GM12878 (cell line): ENCODE measurements around the gene SIK1.
"Not testable (repeated sequence)": the region's sequence is repeated elsewhere in the genome, so short reads cannot be mapped to it uniquely, and the experiment has no call there.

Experiments
- EGR1 ChIP-seq, 2 experiments: IDR thresholded peaks; 1 replicate in 1 of 2; 2 replicates in 1 of 2; pipeline ENCODE4 v1.6.1; 2011 to 2012; ENCODE audit warnings: low read depth in 2 of 2, low read length in 2 of 2, borderline replicate concordance in 1 of 2, mild to moderate bottlenecking in 1 of 2, moderate library complexity in 1 of 2
- EZH2 ChIP-seq: IDR thresholded peaks from 2 replicates; pipeline ENCODE4 v1.6.1; 2012; ENCODE audit warnings: low read depth, mild to moderate bottlenecking, control low read depth, inconsistent platforms, low read length, borderline replicate concordance; ENCODE audit not compliant: control insufficient read depth
- GABPA ChIP-seq: IDR thresholded peaks from 2 replicates; pipeline ENCODE4 v1.6.1; 2014; ENCODE audit warnings: antibody characterized with exemption, low read depth, mild to moderate bottlenecking, inconsistent platforms
- POLR2AphosphoS2 ChIP-seq: IDR thresholded peaks from 2 replicates; pipeline ENCODE4 v1.6.1; 2011; ENCODE audit warnings: low read depth, mild to moderate bottlenecking, low read length, improper control_type of control experiment, moderate library complexity
- SMARCA5 ChIP-seq: fragments of 450-650 bp; IDR thresholded peaks from 2 replicates; pipeline ENCODE4 v1.6.1; 2017; ENCODE audit warnings: mild to moderate bottlenecking
- TF ChIP-seq, protein P1 (sequence below), 3 experiments: IDR thresholded peaks in 2 of 3; conservative IDR thresholded peaks in 1 of 3; 2 replicates each; pipeline ENCODE4 v1.5.1; 2011; ENCODE audit warnings: low read depth in 3 of 3, low read length in 3 of 3, mild to moderate bottlenecking in 3 of 3, control low read depth in 2 of 3, moderate library complexity in 2 of 3, inconsistent platforms in 1 of 3, mixed read lengths in 1 of 3; ENCODE audit not compliant: control insufficient read depth in 2 of 3, insufficient read depth in 1 of 3; ENCODE audit errors: extremely low read depth in 1 of 3

DNA sequence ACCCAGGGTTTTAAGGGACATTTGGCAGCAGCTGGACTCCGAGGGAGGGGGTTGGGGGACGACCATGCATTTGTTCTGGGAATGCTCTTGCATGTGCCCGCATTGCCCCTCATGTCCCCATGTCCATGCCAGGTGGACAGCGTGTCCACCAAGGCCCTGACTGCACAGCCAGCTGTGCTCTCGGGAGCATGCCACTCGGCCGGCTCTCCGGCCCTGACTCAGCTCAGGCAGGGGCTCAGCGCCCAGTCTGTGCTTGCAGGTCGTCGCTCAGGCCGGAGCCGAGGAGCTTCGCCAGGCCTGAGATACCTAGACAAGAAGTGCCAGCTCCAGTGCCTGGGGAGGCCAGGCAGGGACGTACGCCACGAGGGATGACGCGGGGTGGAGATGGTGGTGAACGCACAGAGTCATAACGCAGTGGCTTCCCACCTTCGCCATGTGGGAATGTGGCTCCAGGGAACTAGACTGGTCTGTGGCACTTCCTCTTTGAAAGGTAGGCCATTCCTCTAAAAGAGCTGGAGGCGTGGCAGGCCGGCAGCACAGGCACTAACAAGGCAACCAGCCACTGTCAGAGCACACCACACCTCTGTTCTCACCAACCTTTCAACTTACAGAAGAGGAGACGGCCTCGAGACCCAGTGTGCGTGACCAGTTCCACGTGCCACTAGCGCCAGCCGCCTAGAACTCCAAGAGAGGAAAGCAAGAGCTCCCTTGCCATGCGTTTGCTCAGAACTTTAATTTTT, 43.0 kb upstream of the SIK1 start:
- not testable (repeated sequence) for TF ChIP-seq POLR2AphosphoS2; GABPA; EZH2; SMARCA5; EGR1 (IDR thresholded peaks at IDR 0.05; ENCODE audit: borderline replicate concordance in 1 of 2, low read depth in 2 of 2, low read length in 2 of 2)
- TF ChIP-seq, protein P1, sequence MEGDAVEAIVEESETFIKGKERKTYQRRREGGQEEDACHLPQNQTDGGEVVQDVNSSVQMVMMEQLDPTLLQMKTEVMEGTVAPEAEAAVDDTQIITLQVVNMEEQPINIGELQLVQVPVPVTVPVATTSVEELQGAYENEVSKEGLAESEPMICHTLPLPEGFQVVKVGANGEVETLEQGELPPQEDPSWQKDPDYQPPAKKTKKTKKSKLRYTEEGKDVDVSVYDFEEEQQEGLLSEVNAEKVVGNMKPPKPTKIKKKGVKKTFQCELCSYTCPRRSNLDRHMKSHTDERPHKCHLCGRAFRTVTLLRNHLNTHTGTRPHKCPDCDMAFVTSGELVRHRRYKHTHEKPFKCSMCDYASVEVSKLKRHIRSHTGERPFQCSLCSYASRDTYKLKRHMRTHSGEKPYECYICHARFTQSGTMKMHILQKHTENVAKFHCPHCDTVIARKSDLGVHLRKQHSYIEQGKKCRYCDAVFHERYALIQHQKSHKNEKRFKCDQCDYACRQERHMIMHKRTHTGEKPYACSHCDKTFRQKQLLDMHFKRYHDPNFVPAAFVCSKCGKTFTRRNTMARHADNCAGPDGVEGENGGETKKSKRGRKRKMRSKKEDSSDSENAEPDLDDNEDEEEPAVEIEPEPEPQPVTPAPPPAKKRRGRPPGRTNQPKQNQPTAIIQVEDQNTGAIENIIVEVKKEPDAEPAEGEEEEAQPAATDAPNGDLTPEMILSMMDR (IDR thresholded peaks at IDR 0.05 in 2 of 3, conservative IDR thresholded peaks at IDR 0.05 in 1 of 3; ENCODE audit: control insufficient read depth in 2 of 3, extremely low read depth in 1 of 3, insufficient read depth in 1 of 3, low read depth in 3 of 3, low read length in 3 of 3) = not testable (repeated sequence)
